ENCODE results near the gene SLC7A10. TPM values are rescaled to one million over a fixed set of nuclear protein-coding genes. Genes with fewer than 3 reads are reported as not detected.

Gene SLC7A10
- total RNA-seq, 1 experiment from 2014 or later: 2.9 TPM

- no peak for DNase-seq
Observed at GRCh38 chr19:33186431-33187182, 39.0 kb downstream of the SLC7A10 start.

More at GRCh38 chr19:33186431-33187182, 39.0 kb downstream of the SLC7A10 start:
- Histone ChIP-seq H4K20me1 (ENCODE audit: control insufficient read depth, insufficient read depth, insufficient read length) (no peaks in the 10 kb centered on the region), H4K5ac (ENCODE audit: insufficient read length, low read depth, low read length) (no peak overlapping the region), H2AFZ (ENCODE audit: low read length) (no peak overlapping the region), H2BK12ac (ENCODE audit: insufficient read length, low read depth, low read length) (no peak overlapping the region), H3K56ac (ENCODE audit: insufficient read length, low read depth, low read length) (no peak overlapping the region), H3K23ac (ENCODE audit: insufficient read length, low read depth, low read length) (no peak overlapping the region), H2AK5ac (ENCODE audit: insufficient read length, low read length) (no peak overlapping the region), H2BK15ac (ENCODE audit: low read depth, low read length) (no peak overlapping the region), H3K27ac (ENCODE audit: insufficient read length, low read depth, low read length) (no peak overlapping the region), H3K4me2 (ENCODE audit: insufficient read depth, insufficient read length, low read length) (no peak overlapping the region), H3K4ac (ENCODE audit: low read depth, low read length) (no peak overlapping the region), H2BK5ac (ENCODE audit: insufficient read length, low read length) (no peak overlapping the region), H3K23me2 (ENCODE audit: insufficient read length, low read depth, low read length, poor library complexity, severe bottlenecking) (no peaks in the 10 kb centered on the region), H3T11ph (ENCODE audit: low read length) (no peak overlapping the region), H4K8ac (replicated peaks; ENCODE audit: insufficient read length, low read depth, low read length) (no peak overlapping the region), H3K9ac (ENCODE audit: extremely low read depth, insufficient read length, low read length) (no peak overlapping the region), H3K9me3 (ENCODE audit: control insufficient read depth, low read depth, low read length) (no peaks in the 10 kb centered on the region), H3K14ac (ENCODE audit: insufficient read depth, low read length) (no peak overlapping the region), H3K79me1 (ENCODE audit: insufficient read depth, low read depth, low read length, poor library complexity, severe bottlenecking) (no peaks in the 10 kb centered on the region), H2BK120ac (ENCODE audit: low read depth, low read length, poor library complexity, severe bottlenecking) (no peak overlapping the region), H4K91ac (ENCODE audit: insufficient read length, low read depth, low read length) (no peak overlapping the region), H3K18ac (ENCODE audit: insufficient read length, low read depth, low read length) (no peak overlapping the region), H3K27me3 (ENCODE audit: insufficient read depth, low read length) (no peaks in the 10 kb centered on the region), H3K79me2 (ENCODE audit: insufficient read depth, low read length) (no peaks in the 10 kb centered on the region), H2BK20ac (ENCODE audit: low read depth, low read length, poor library complexity, severe bottlenecking) (no peak overlapping the region), H3K4me1 (ENCODE audit: insufficient read depth, low read length) (no peaks in the 10 kb centered on the region)
- WGBS (ENCODE audit: extremely low coverage, insufficient read length, low lambda C conversion rate): no CpG with 5 or more reads among the region's 11 CpGs
- H3K9me3 Mint-ChIP-seq: no peaks in the 10 kb centered on the region; a peak in 2 of 5 replicates
- no peak overlapping the region for H3K27ac Mint-ChIP-seq
- TF ChIP-seq CTCF (conservative IDR thresholded peaks at IDR 0.05): no peak
- H3K27me3 Mint-ChIP-seq (ENCODE audit: low read depth): peaks cover 17% of the 10 kb centered on the region
- H3K36me3 Mint-ChIP-seq (ENCODE audit: insufficient read depth in 1 of 3, low read depth in 3 of 3): no peaks in the 10 kb centered on the region
- H3K4me1 Mint-ChIP-seq: peaks cover 11% of the 10 kb centered on the region in 2 experiments
- peak overlapping the region in 1 of 2 experiments; percentile 69; a peak in 3 of 5 replicates for H3K4me3 Mint-ChIP-seq
